Measurements from ENCODE around the gene NACAD. TPM values are rescaled to one million over a fixed set of nuclear protein-coding genes. Genes with fewer than 3 reads are reported as not detected.

Gene NACAD
- total RNA-seq, 4 donors from 2014 or later: 6.0 to 10.6 (median 7.2) TPM

DNA sequence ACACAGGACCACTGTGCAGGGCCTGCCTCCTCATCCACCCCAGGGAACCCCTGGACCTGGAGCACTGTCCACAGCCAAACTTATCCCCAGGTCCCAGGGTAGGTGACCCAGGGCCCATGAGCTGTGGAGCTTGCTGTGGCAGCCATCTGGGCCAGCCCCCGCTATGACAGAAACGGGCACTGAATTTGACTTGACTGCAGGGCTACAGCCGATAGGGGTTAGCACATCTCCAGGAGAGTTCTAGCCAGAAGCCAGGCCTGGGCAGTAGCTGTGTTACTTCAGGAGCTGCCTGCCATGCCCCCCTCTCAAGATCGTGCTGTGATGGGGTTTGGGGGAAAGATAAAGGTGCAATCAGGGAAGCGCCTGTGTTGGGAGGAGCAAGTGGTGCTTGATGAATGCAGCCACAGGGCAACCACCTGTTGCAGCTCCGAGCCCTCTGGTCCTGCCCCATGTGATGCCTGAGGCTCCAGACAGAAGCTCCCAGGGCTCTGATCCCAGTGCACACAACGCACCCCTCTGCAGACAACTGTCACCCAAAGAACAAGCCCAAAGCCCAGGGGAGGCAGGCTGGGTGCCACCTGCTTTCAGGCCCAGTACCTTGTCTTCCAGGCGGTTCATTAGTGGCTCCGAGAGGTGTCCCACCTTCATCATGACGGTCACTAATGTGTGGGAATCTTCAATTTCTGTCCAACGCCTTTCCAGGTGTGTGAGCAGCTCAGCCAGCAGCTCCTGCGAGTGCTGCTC lies 16.2 kb upstream of the NACAD start:
- no peaks in the 10 kb centered on the region for H3K9me3 ChIP-seq
- 72 to 93% methylated on average over 2 to 3 of the region's 12 CpGs for WGBS, 2 donors (ENCODE audit: low coverage in 1 of 2)
- no peak for TF ChIP-seq POLR2AphosphoS5 (IDR thresholded peaks at IDR 0.05)
- no peak for TF ChIP-seq EP300 (IDR thresholded peaks at IDR 0.05)
- TF ChIP-seq, protein P1, sequence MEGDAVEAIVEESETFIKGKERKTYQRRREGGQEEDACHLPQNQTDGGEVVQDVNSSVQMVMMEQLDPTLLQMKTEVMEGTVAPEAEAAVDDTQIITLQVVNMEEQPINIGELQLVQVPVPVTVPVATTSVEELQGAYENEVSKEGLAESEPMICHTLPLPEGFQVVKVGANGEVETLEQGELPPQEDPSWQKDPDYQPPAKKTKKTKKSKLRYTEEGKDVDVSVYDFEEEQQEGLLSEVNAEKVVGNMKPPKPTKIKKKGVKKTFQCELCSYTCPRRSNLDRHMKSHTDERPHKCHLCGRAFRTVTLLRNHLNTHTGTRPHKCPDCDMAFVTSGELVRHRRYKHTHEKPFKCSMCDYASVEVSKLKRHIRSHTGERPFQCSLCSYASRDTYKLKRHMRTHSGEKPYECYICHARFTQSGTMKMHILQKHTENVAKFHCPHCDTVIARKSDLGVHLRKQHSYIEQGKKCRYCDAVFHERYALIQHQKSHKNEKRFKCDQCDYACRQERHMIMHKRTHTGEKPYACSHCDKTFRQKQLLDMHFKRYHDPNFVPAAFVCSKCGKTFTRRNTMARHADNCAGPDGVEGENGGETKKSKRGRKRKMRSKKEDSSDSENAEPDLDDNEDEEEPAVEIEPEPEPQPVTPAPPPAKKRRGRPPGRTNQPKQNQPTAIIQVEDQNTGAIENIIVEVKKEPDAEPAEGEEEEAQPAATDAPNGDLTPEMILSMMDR (IDR thresholded peaks at IDR 0.05): no peak
- TF ChIP-seq POLR2A (IDR thresholded peaks at IDR 0.05): no peak
- peaks cover 0 to 45% (median 13%) of the 10 kb centered on the region in 3 donors for H3K4me1 ChIP-seq
- no peak overlapping the region for H3K27ac ChIP-seq
- no peak for ATAC-seq
- no peak overlapping the region for H3K4me3 ChIP-seq
- peaks cover 2 to 96% of the 10 kb centered on the region in 2 donors for H3K36me3 ChIP-seq
- no peaks in the 10 kb centered on the region for H3K27me3 ChIP-seq

DNA sequence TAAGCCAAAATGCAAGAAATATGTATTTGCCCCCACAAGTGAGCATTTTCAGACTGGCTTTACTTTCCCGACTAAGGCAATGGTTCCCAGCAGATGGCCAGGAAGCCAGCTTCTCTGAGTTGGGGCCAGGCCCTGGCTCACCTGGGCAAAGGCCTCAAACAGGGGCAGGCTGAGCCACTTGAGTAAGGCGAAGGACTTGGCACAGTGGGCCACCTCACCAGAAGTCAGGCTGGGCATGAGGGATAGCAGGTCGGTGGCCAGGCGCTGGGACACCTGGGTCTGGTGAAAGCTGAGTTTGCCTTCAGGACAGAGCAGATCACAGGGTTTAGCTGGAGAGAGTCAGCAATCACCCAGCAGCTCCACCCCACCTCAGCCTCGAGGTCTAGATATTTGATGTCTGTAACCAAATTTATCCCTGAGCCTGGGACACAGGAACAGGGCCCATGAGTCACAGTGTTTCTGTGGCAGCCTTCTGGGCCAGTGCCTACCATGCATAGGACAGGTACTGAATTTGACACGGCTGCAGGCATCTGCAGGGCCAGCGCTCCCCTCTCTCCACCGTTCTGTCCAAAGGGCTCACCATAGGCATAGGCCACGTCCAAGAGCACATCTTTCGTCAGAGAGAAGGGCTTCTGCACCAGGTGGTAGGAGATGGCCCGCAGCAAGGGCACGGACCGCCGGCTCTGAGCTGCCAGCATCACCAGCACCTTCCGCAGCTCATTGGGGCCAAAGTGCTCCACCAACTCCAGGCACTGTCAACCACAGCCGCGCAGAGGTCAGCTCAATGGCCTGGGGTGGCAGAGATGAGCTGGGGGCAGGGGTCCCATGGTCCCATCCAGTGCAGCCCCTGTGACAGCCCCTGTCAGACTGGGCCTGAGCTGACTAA lies 15.4 kb upstream of the NACAD start:
- Histone ChIP-seq H3K27me3 (no peaks in the 10 kb centered on the region), H3K36me3 (peaks cover 2 to 100% of the 10 kb centered on the region in 2 donors), H3K9me3 (no peaks in the 10 kb centered on the region), H3K4me3 (no peak overlapping the region), H3K27ac (no peak overlapping the region), H3K4me1 (peaks cover 0 to 37% (median 13%) of the 10 kb centered on the region in 3 donors)
- 85% methylated on average over 4 of the region's 17 CpGs; no CpG with 5 or more reads in 1 of the 2 donors for WGBS, 2 donors (ENCODE audit: low coverage in 1 of 2)
- ATAC-seq: no peak
- TF ChIP-seq, protein P1 (IDR thresholded peaks at IDR 0.05): no peak
- TF ChIP-seq EP300 (IDR thresholded peaks at IDR 0.05) (no peak), POLR2A (IDR thresholded peaks at IDR 0.05) (no peak)

- H3K36me3 ChIP-seq: peaks cover 2 to 100% of the 10 kb centered on the region in 2 donors
- H3K27me3 ChIP-seq: no peaks in the 10 kb centered on the region
- TF ChIP-seq POLR2A (IDR thresholded peaks at IDR 0.05): no peak
- no peak for TF ChIP-seq POLR2AphosphoS5 (IDR thresholded peaks at IDR 0.05)
- TF ChIP-seq EP300 (IDR thresholded peaks at IDR 0.05): no peak
- TF ChIP-seq, protein P1 (IDR thresholded peaks at IDR 0.05): no peak
- H3K4me1 ChIP-seq: peaks cover 0 to 25% (median 5%) of the 10 kb centered on the region in 3 donors
- no peak overlapping the region for H3K27ac ChIP-seq
- no peaks in the 10 kb centered on the region for H3K9me3 ChIP-seq
- H3K4me3 ChIP-seq: no peak overlapping the region
- ATAC-seq: no peak
- 81 to 91% methylated on average over 4 to 8 of the region's 14 CpGs for WGBS, 2 donors (ENCODE audit: low coverage in 1 of 2)
These were observed 14.3 kb upstream of the NACAD start for GRCh38 chr7:45102785-45103712.

DNA sequence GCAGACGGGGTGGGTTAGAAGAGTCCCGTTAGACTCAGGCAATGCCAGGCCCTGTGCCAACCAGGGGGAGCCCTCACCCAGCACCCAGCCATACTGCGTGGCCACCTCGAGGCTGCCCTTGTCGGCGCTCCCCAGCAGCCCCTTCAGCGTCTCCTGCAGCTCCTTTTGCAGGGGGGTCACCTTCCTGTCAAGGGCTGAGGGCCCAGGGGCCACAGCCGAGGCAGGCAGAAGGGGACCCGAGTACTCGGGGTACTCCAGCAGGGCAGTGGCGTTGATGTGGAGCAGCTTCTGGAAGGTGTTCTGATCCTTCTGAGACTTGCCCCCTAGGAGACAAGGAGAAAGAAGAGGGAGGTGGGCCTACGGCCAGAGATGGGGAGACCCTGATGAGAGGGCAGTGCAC lies 13.0 kb upstream of the NACAD start:
- no peaks in the 10 kb centered on the region for H3K9me3 ChIP-seq
- H3K27ac ChIP-seq: no peak overlapping the region
- H3K36me3 ChIP-seq: peaks cover 2 to 87% of the 10 kb centered on the region in 2 donors
- no peaks in the 10 kb centered on the region for H3K27me3 ChIP-seq
- WGBS, 2 donors (ENCODE audit: low coverage in 1 of 2): 100% methylated on average over 2 of the region's 12 CpGs; no CpG with 5 or more reads in 1 of the 2 donors
- no peak overlapping the region for H3K4me3 ChIP-seq
- no peak for TF ChIP-seq POLR2A (IDR thresholded peaks at IDR 0.05)
- no peak for ATAC-seq
- peaks cover 0 to 12% (median under 1%) of the 10 kb centered on the region in 3 donors for H3K4me1 ChIP-seq
